ENCODE measurements around the gene CLIP3.

Gene CLIP3, protein sequence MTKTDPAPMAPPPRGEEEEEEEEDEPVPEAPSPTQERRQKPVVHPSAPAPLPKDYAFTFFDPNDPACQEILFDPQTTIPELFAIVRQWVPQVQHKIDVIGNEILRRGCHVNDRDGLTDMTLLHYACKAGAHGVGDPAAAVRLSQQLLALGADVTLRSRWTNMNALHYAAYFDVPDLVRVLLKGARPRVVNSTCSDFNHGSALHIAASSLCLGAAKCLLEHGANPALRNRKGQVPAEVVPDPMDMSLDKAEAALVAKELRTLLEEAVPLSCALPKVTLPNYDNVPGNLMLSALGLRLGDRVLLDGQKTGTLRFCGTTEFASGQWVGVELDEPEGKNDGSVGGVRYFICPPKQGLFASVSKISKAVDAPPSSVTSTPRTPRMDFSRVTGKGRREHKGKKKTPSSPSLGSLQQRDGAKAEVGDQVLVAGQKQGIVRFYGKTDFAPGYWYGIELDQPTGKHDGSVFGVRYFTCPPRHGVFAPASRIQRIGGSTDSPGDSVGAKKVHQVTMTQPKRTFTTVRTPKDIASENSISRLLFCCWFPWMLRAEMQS

DNA sequence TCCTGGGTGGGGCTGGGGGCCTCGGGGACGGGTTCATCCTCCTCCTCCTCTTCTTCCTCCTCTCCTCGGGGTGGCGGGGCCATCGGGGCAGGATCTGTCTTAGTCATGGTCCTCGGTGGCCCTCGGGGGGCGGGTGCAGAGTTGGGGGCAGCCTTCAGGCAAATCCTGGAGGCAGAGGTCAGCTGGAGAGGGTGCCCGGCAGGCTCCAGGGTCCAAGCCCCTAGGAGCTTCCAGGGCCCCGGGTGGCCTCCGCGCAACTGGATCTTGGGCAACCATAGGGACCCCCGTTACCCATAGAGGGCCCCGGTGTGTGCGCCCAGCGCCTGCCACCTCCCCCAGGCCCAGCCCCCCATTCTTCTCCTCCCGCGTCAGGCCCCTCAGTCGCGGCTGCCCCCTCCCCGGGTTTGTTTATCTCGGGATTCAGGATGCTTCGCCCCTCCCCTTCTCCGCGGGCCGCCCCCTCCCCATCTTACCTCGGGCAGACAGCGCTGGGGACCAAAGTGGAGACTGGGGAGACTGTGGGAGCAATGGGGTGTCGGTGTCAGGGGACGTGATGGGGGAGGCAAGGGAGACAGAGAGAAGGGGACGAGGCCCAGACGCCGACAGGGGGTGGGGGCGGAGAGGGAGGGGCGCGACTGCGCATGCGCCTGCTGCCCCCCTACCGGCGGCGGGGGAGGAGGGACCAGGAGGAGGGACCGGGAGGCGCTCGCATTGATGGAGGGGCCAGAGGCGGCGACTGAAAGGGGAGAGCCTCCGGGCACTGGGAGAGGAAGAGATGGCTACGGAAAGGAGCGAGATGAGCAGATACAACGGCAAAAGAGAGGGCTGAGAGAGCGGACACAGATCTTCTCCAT lies at the start of gene CLIP3:
TSS of gene CLIP3 (minus strand) at position 623 of the 854 bp plus-strand sequence. CDS start at position 107, 516 bp downstream.
- peak; percentile 80 for DNase-seq
- peak within 1 kb of the TSS; percentile 74 for H3K4me3 ChIP-seq (ENCODE audit: low read depth, low read length)
- H3K27me3 ChIP-seq (ENCODE audit: insufficient read depth, low read depth, severe bottlenecking) = no peaks in the 10 kb centered on the region
- H3K27ac ChIP-seq = no peak within 1 kb of the TSS
- peaks cover 5% of the 10 kb centered on the region; the same call in 1 of the 2 replicates for H3K36me3 ChIP-seq
- no peaks in the 10 kb centered on the region for H3K9me3 ChIP-seq (ENCODE audit: severe bottlenecking)
- TF ChIP-seq, protein P1, sequence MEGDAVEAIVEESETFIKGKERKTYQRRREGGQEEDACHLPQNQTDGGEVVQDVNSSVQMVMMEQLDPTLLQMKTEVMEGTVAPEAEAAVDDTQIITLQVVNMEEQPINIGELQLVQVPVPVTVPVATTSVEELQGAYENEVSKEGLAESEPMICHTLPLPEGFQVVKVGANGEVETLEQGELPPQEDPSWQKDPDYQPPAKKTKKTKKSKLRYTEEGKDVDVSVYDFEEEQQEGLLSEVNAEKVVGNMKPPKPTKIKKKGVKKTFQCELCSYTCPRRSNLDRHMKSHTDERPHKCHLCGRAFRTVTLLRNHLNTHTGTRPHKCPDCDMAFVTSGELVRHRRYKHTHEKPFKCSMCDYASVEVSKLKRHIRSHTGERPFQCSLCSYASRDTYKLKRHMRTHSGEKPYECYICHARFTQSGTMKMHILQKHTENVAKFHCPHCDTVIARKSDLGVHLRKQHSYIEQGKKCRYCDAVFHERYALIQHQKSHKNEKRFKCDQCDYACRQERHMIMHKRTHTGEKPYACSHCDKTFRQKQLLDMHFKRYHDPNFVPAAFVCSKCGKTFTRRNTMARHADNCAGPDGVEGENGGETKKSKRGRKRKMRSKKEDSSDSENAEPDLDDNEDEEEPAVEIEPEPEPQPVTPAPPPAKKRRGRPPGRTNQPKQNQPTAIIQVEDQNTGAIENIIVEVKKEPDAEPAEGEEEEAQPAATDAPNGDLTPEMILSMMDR (IDR thresholded peaks at IDR 0.05; ENCODE audit: low read depth, low read length) = 0 out of 2 replicates have a peak, but pooled peaks have one; percentile 1

DNA sequence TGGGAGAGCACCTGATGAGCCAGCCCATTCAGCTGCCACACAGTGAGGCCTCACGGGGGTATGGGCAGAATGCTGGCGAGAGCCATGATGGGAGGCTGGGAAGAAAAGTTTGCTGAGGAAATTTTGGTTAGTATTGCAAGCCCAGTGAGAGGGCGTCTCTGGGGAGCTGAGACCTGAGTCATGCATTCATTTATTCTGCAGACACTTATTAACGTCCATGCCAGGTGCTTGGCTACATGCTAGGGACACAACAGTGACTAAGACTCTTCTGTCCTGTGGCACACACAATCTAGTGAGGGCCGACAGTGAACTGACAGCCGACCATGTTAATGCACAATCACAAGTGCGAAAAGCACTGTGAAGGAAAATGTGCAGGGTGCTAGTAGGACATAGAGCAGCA lies 49.2 kb upstream of the CLIP3 start:
- Histone ChIP-seq H3K27ac (no peak overlapping the region), H3K4me3 (ENCODE audit: low read depth, low read length) (no peak overlapping the region), H3K9me3 (ENCODE audit: severe bottlenecking) (no peaks in the 10 kb centered on the region), H3K27me3 (ENCODE audit: insufficient read depth, low read depth, severe bottlenecking) (no peaks in the 10 kb centered on the region), H3K36me3 (peaks cover 64% of the 10 kb centered on the region)
- TF ChIP-seq, protein P1 (IDR thresholded peaks at IDR 0.05; ENCODE audit: low read depth, low read length) = no peak
- no peak for DNase-seq

DNA sequence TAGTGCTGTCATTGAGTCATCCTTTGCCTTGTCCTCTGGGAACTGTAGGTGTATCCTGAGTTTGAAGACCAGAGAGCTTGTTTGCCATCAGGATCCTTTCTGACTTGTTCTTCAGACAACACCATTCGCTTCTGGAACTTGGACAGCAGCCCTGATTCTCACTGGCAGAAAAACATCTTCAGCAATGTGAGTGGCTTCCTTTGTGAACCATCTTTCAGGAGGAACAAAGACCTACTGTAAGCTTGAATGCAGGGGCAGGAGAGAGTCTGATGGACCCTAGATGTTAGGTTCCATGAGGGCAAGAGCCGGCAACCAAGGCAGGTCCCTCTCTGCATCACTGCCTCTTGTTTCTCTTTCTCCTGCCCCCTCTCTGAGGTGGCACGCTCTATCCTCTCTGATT lies 48.7 kb upstream of the CLIP3 start:
- peaks cover 61% of the 10 kb centered on the region for H3K36me3 ChIP-seq
- no peak for DNase-seq

DNA sequence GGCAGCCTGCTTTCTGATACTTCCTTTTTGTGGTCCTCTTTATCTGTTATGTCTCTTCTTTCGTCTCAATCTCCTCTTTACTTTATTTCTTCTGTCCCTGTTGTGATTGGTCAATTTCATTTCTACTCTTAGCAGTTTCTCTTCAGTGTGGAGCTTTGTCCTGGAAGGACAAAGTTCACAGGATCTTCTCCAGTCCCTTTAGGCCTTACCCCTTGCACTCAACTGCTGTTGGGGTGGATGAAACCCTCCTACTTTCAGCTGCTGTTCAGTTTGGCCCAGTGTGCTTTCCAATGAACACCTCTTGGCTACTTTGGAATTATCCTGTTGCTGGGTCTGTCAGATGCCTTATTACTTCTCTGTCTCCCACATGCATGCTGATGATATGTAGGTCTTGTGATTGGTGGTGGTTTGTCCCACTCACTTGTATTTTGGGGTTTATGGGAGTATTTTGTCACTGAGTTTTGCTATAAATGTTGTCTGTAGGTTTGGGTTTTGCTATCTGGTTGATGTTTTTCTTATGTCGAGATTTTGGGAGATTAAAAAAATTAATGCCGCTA lies 46.8 kb upstream of the CLIP3 start:
- TF ChIP-seq, protein P1 (IDR thresholded peaks at IDR 0.05; ENCODE audit: low read depth, low read length) = no peak
- H3K27me3 ChIP-seq (ENCODE audit: insufficient read depth, low read depth, severe bottlenecking) = no peaks in the 10 kb centered on the region
- H3K27ac ChIP-seq = no peak overlapping the region
- no peaks in the 10 kb centered on the region for H3K9me3 ChIP-seq (ENCODE audit: severe bottlenecking)
- H3K4me3 ChIP-seq (ENCODE audit: low read depth, low read length) = no peak overlapping the region
- no peak for DNase-seq
- H3K36me3 ChIP-seq = peaks cover 62% of the 10 kb centered on the region

More for the DNA sequence above, 48.7 kb upstream of the CLIP3 start:
- TF ChIP-seq, protein P1 (IDR thresholded peaks at IDR 0.05; ENCODE audit: low read depth, low read length) = no peak
- Histone ChIP-seq H3K4me3 (ENCODE audit: low read depth, low read length) (no peak overlapping the region), H3K27ac (no peak overlapping the region), H3K9me3 (ENCODE audit: severe bottlenecking) (no peaks in the 10 kb centered on the region), H3K27me3 (ENCODE audit: insufficient read depth, low read depth, severe bottlenecking) (no peaks in the 10 kb centered on the region)

DNA sequence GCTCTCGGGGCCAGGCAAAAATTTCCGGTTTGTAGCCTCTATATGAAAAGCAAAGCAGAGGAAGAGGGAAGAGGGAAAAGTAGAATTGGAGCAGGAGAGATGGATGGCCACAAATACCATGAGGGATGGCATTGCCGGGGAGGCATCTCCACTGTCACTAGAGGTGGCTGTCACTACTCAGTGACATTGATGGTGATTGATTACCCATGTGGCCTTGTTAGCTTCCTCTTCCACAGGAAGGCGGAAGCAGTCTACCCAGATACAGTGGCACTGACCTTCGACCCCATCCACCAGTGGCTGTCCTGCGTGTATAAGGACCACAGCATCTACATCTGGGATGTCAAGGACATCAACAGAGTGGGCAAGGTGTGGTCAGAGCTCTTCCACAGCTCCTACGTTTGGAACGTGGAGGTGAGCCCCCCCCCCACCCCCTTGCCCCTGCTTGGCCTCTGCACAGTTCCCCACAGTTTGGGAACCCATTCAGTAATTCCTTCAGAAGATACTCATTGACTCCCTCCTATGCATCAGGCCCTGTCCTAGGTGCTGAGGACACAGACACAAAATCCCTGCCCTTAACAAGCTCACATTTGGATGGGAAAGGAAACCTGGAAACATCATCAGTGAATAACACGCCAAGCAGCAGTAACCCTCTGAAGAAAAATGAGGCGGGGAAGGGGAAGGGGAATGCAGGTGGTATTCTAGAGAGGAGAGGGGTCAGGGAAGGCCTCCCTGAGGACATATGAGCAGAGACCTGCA lies 40.6 kb upstream of the CLIP3 start:
- H3K27me3 ChIP-seq (ENCODE audit: insufficient read depth, low read depth, severe bottlenecking) = no peaks in the 10 kb centered on the region
- H3K4me3 ChIP-seq (ENCODE audit: low read depth, low read length) = no peak overlapping the region
- H3K9me3 ChIP-seq (ENCODE audit: severe bottlenecking) = no peaks in the 10 kb centered on the region
- TF ChIP-seq, protein P1 (IDR thresholded peaks at IDR 0.05; ENCODE audit: low read depth, low read length) = no peak
- no peak for DNase-seq
- no peak overlapping the region for H3K27ac ChIP-seq
- peaks cover 58% of the 10 kb centered on the region for H3K36me3 ChIP-seq

Data from WERI-Rb-1 (cell line).